Measurements from ENCODE around the gene DDX52.

Gene DDX52

GRCh38 chr17:37650419-37651003 lies 7.3 kb upstream of the DDX52 start:
- Histone ChIP-seq H3K27ac (no peak overlapping the region), H3K4me1 (ENCODE audit: control insufficient read depth in 1 of 2, insufficient read depth in 1 of 2, low read depth in 1 of 2, low read length in 1 of 2) (no peaks in the 10 kb centered on the region), H3K27me3 (peaks cover 96% of the 10 kb centered on the region), H3K9me3 (no peaks in the 10 kb centered on the region), H3K36me3 (no peaks in the 10 kb centered on the region), H3K4me3 (ENCODE audit: low read depth in 1 of 2, low read length in 1 of 2) (no peak overlapping the region)
- no peak for TF ChIP-seq CTCF (IDR thresholded peaks at IDR 0.05)

- H3K27me3 ChIP-seq = peaks cover 99% of the 10 kb centered on the region
- H3K4me3 ChIP-seq (ENCODE audit: low read depth in 1 of 2, low read length in 1 of 2) = no peak overlapping the region
- H3K4me1 ChIP-seq (ENCODE audit: control insufficient read depth in 1 of 2, insufficient read depth in 1 of 2, low read depth in 1 of 2, low read length in 1 of 2) = peaks cover 1 to 2% of the 10 kb centered on the region in 2 experiments
- no peak for TF ChIP-seq CTCF (IDR thresholded peaks at IDR 0.05)
- H3K9me3 ChIP-seq = no peaks in the 10 kb centered on the region
- no peak overlapping the region for H3K27ac ChIP-seq
- H3K36me3 ChIP-seq = no peaks in the 10 kb centered on the region
Observed at GRCh38 chr17:37648555-37648954, 5.3 kb upstream of the DDX52 start.

DNA sequence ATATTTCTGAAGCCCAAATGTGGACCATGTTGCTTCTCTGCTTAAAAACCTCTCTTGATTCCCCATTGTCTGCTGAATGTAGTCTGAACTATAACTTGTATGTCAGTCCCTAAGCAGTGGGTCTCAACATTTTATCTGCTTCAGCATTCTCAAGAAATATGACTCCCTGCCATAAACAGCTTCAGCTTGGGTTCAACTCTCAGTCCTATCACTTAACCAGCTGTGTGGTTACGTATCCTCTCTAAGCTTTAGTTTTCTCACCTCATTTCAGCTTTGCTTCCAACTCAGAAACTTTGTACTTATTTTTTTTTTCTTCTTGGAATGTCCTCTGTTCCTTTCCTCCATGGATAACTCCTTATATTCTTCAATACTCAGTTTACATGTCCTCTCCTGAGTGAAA lies 4.6 kb upstream of the DDX52 start:
- H3K27ac ChIP-seq = no peak overlapping the region
- TF ChIP-seq CTCF (IDR thresholded peaks at IDR 0.05) = no peak

GRCh38 chr17:37643869-37644268 lies 623 bp upstream of the DDX52 start:
- Histone ChIP-seq H3K9me3 (no peaks in the 10 kb centered on the region), H3K4me3 (ENCODE audit: low read depth in 1 of 2, low read length in 1 of 2) (no peak overlapping the region), H3K27ac (no peak overlapping the region), H3K36me3 (peaks cover 11% of the 10 kb centered on the region), H3K4me1 (ENCODE audit: control insufficient read depth in 1 of 2, insufficient read depth in 1 of 2, low read depth in 1 of 2, low read length in 1 of 2) (peaks cover 11 to 15% of the 10 kb centered on the region in 2 experiments), H3K27me3 (peaks cover 52% of the 10 kb centered on the region)
- TF ChIP-seq CTCF (IDR thresholded peaks at IDR 0.05) = no peak

More for the DNA sequence above, 4.6 kb upstream of the DDX52 start:
- Histone ChIP-seq H3K4me1 (ENCODE audit: control insufficient read depth in 1 of 2, insufficient read depth in 1 of 2, low read depth in 1 of 2, low read length in 1 of 2) (peaks cover 4 to 5% of the 10 kb centered on the region in 2 experiments), H3K4me3 (ENCODE audit: low read depth in 1 of 2, low read length in 1 of 2) (no peak overlapping the region), H3K36me3 (no peaks in the 10 kb centered on the region), H3K9me3 (no peaks in the 10 kb centered on the region), H3K27me3 (peaks cover 92% of the 10 kb centered on the region)

GRCh38 chr17:37642681-37643080 lies 565 bp downstream of the DDX52 start:
- no peak for TF ChIP-seq CTCF (IDR thresholded peaks at IDR 0.05)
- H3K4me3 ChIP-seq (ENCODE audit: low read depth in 1 of 2, low read length in 1 of 2) = peak overlapping the region; percentile 68 to 81

More at GRCh38 chr17:37642681-37643080, 565 bp downstream of the DDX52 start:
- H3K4me1 ChIP-seq (ENCODE audit: control insufficient read depth in 1 of 2, insufficient read depth in 1 of 2, low read depth in 1 of 2, low read length in 1 of 2) = peaks cover 11 to 15% of the 10 kb centered on the region in 2 experiments
- no peaks in the 10 kb centered on the region for H3K9me3 ChIP-seq
- H3K27me3 ChIP-seq = peaks cover 40% of the 10 kb centered on the region
- H3K27ac ChIP-seq = peak overlapping the region; percentile 62
- H3K36me3 ChIP-seq = peaks cover 17% of the 10 kb centered on the region

Data from neutrophil (primary cell).